PC-3 (cell line): ENCODE data around the gene SLC34A1.

ENCODE experiments used
- CTCF ChIP-seq: fragments of 300-600 bp; sonication (generic); conservative IDR thresholded peaks from 2 replicates; pipeline ENCODE4 v1.5.1; 2017; ENCODE audit warnings: antibody characterized with exemption, low read depth, mild to moderate bottlenecking, low read length
- EZH2 ChIP-seq: fragments of 300-600 bp; sonication (generic); IDR thresholded peaks from one replicate; pipeline ENCODE4 v1.6.1; 2017; ENCODE audit warnings: antibody characterized with exemption, mild to moderate bottlenecking, low read length; ENCODE audit not compliant: unreplicated experiment
- EZH2phosphoT487 ChIP-seq: fragments of 300-600 bp; sonication (generic); IDR thresholded peaks from 2 replicates; pipeline ENCODE4 v1.6.1; 2018; ENCODE audit warnings: mild to moderate bottlenecking, antibody characterized with exemption, low read length, borderline replicate concordance

GRCh38 chr5:177397875-177398390 is 13.7 kb downstream of the SLC34A1 start:
- no peak for TF ChIP-seq CTCF
- TF ChIP-seq EZH2phosphoT487: no peak
- no peak for TF ChIP-seq EZH2
